Measurements from ENCODE around the gene TEC.

Gene TEC

DNA sequence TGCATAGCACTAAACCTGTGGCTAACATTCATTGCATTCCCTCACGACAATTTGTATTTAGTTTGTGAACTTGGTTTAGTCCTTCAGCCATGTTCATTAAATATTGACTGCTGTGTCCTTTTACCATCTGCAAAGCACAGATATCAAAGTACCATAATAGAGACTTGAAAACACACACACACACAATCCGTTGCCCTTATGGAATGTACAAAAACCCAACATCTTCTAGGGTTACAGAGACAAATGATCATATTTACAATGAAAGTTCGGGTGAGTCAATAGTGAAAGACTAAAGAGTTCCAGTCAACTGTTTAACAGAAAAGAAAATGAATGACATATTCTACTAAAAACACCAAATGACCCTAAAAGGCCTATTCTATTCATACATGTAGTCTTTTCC, 84.8 kb downstream of the TEC start:
- DNase-seq (ENCODE audit: extremely low read depth, low read depth) = no peak
- H3K4me3 ChIP-seq (replicated peaks; ENCODE audit: low read depth, low read length) = no peak overlapping the region
- TF ChIP-seq, protein P1, sequence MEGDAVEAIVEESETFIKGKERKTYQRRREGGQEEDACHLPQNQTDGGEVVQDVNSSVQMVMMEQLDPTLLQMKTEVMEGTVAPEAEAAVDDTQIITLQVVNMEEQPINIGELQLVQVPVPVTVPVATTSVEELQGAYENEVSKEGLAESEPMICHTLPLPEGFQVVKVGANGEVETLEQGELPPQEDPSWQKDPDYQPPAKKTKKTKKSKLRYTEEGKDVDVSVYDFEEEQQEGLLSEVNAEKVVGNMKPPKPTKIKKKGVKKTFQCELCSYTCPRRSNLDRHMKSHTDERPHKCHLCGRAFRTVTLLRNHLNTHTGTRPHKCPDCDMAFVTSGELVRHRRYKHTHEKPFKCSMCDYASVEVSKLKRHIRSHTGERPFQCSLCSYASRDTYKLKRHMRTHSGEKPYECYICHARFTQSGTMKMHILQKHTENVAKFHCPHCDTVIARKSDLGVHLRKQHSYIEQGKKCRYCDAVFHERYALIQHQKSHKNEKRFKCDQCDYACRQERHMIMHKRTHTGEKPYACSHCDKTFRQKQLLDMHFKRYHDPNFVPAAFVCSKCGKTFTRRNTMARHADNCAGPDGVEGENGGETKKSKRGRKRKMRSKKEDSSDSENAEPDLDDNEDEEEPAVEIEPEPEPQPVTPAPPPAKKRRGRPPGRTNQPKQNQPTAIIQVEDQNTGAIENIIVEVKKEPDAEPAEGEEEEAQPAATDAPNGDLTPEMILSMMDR (IDR thresholded peaks at IDR 0.05; ENCODE audit: low read depth, low read length, missing control alignments) = no peak

GRCh38 chr4:48180234-48180633, 89.4 kb downstream of the TEC start:
- H3K4me3 ChIP-seq (replicated peaks; ENCODE audit: low read depth, low read length) = no peak overlapping the region
- TF ChIP-seq, protein P1 (IDR thresholded peaks at IDR 0.05; ENCODE audit: low read depth, low read length, missing control alignments) = no peak
- DNase-seq (ENCODE audit: extremely low read depth, low read depth) = no peak

DNA sequence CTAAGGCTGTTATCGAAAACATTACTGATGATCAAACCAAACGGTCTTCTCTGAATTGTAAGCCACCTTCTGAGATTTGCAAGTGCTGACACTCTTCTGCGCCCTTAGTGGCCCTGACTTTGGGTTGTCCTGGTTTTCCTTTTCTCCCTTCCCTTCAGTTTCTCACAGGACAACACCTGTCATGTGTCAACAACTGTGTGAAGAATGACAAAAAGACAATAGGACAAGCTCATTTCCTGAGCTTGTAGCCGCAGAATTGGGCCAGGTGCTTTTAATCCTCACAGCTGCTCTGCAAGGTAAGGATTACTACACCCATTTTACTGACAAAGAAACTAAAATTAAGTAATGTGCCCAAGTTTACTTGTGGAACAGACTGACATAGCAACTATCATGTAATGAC, 90.7 kb downstream of the TEC start:
- DNase-seq (ENCODE audit: extremely low read depth, low read depth) = no peak
- TF ChIP-seq, protein P1 (IDR thresholded peaks at IDR 0.05; ENCODE audit: low read depth, low read length, missing control alignments) = no peak
- no peak overlapping the region for H3K4me3 ChIP-seq (replicated peaks; ENCODE audit: low read depth, low read length)

DNA sequence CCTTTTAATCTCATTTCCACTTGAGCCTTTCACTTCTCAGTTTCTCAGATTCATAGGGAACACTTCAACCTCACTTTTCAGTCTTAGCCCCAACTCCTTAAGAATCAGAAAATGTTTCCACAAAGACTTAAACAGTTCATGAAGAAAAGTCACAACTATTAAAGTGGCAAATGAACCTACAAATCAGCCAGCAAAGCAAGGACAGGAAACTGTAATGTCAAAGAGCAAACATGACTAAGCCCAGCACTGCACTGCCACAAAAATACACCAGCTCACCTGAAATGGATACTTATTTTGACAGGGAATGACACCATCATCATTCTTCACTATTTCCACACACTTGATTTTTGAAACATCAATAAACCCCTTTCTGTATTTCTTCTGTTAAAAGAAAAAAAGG, 93.8 kb downstream of the TEC start:
- no peak for DNase-seq (ENCODE audit: extremely low read depth, low read depth)
- H3K4me3 ChIP-seq (replicated peaks; ENCODE audit: low read depth, low read length) = no peak overlapping the region
- TF ChIP-seq, protein P1 (IDR thresholded peaks at IDR 0.05; ENCODE audit: low read depth, low read length, missing control alignments) = no peak

DNA sequence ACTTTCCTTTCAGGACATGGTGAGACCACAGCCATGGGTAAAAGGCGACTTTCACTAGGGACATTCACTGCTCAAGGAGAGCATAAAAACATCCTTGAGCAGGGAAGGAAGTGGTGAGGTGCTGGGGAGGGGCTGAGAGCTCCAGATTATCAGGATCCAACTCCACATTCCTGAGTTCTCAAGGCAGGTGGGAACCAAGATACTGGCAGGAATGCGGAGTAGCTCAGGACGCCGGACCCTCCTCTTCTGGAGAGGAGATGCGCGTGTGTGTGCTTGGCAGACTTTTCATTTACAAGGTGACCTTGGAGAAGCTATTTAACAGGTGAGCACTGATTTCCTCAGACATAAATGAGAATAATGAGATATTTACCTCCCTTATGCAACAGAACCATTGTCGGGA, 94.3 kb downstream of the TEC start:
- H3K4me3 ChIP-seq (replicated peaks; ENCODE audit: low read depth, low read length) = no peak overlapping the region
- no peak for DNase-seq (ENCODE audit: extremely low read depth, low read depth)
- TF ChIP-seq, protein P1 (IDR thresholded peaks at IDR 0.05; ENCODE audit: low read depth, low read length, missing control alignments) = no peak

GRCh38 chr4:48173056-48173991, 96.3 kb downstream of the TEC start:
- DNase-seq (ENCODE audit: extremely low read depth, low read depth) = no peak
- H3K4me3 ChIP-seq (replicated peaks; ENCODE audit: low read depth, low read length) = no peak overlapping the region
- TF ChIP-seq, protein P1 (IDR thresholded peaks at IDR 0.05; ENCODE audit: low read depth, low read length, missing control alignments) = no peak
